GM21423 (cell line): Measurements from ENCODE around the gene IWS1.

Experiments
- ATAC-seq: cut with Tn5 transposase; IDR thresholded peaks from one replicate; pipeline ENCODE4 v1.9.1; 2021; ENCODE audit warnings: mild to moderate bottlenecking, moderate library complexity; ENCODE audit not compliant: unreplicated experiment

Gene IWS1

GRCh38 chr2:127506510-127506909 lies 19.8 kb downstream of the IWS1 start:
- ATAC-seq, result no peak

DNA sequence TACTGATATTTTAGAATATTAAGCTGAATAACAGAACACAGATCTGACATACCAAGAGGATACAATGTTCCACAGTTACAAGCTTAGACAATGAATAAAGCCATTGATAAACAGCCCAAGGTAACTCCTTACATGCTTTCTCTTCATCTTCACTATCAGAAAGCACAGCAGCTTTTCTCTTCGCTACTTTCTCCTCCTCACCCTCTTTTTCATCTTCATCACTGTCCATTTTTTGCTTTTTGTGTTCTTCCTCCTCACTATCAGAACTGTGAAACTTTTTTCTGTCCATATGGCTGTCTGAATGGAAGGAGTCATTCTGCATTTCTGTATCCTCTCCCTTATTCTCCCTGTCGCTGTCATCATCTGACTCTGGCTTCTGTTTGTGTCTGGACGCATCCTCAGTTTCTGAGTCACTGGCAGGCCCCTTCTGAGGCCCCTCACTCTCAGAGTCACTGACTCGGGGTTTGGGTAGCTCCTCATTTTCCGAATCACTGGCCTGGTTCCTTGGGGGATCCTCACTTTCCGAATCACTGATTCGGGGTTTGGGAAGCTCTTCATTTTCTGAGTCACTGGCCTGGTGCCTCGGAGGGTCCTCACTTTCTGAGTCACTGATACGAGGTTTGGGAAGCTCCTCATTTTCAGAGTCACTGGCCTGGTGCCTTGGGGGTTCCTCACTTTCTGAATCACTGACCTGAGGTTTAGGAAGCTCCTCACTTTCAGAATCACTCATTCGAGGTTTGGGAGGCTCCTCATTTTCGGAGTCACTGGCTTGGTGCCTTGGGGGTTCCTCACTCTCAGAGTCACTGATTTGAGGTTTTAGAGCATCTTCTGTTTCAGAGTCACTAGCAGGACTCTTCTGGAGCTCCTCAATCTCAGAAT lies 21.5 kb downstream of the IWS1 start:
- ATAC-seq, result no peak

DNA sequence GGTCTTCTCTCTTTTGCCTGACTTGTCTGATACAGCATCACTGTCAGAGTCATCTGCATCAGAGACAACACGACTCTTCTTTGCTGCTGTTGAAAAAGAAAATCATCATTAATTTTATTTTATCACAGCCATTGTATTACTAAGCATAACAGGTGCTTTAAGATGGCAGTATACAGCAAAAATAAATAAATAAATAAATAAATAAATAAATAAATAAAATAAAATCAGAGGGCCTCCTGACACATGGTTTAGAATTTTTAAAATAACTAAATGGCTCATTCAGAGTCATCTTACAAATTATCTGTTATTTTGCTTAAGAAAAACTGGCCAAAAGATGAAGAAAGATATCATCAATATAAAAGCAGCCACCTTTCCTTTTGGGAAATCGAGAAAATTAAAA lies 22.8 kb downstream of the IWS1 start:
- ATAC-seq, result no peak

DNA sequence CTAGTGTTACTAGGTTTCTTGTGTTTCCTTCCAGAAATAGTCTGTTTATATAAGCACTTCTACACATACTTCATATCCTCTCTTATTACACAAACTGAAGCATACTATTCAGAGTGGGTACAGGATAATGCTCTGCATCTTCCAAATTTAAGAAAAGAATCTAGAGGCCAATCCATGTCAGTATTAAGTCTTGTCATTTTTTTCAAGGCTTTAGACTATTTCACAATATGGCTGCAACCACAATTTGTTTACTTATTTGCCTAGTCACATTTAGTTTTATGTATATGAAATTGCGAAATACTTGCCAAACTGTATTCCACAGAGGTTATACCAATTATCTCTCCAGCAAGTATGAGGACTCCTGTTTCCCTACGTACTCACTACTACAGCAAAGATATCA lies 27.9 kb downstream of the IWS1 start:
- no peak for ATAC-seq

- ATAC-seq, result no peak
These were observed 36.0 kb downstream of the IWS1 start for GRCh38 chr2:127490283-127490682.

- ATAC-seq, result no peak
These were observed 39.8 kb downstream of the IWS1 start for GRCh38 chr2:127486247-127487058.

DNA sequence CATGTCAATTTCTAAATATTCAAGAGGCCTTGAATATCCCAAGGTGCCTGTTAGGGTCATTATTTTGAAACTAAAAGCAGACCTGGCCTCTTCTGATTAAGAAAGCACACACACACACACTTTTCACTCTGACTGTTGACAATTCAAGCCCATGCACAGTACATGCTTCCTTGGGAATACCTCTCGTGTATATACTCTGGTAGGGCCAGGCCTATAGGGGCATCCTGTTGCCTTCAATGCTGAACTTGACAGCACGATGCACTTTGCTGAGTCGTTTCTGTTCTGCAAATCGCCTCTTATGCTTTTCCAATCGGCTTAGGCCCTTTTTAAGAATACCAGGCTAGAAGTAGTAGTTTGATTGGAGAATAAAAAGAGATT lies 40.6 kb downstream of the IWS1 start:
- ATAC-seq, result no peak

DNA sequence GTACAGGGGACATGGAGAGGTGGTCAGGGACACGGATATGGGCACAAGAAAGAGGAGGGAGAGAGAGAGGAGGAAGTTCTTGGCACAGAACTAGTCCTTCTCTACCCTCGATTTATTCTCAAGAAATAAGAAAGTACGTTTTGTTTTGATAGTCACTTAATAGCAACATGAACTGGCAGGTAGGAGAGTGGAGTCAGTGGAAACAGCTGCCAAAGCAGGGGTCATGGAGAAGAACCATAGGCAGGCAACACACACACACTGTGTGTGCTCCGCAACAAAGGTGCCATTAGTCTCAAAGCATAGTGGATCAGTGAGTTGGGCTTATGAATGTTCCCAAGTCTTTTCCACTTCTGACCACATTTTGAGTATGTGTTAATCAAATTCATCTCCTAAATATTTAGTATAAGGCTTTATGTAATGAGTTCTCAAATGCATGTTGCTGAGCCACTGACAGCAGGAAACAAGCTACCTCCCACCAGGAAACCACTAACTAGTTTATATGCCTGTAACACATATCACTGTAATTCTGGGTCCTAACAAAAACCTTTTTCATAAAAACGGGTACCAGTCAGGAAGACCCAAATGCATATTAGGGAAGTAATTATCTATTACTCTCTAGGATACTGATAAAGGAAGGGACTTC lies 41.1 kb downstream of the IWS1 start:
- no peak for ATAC-seq

DNA sequence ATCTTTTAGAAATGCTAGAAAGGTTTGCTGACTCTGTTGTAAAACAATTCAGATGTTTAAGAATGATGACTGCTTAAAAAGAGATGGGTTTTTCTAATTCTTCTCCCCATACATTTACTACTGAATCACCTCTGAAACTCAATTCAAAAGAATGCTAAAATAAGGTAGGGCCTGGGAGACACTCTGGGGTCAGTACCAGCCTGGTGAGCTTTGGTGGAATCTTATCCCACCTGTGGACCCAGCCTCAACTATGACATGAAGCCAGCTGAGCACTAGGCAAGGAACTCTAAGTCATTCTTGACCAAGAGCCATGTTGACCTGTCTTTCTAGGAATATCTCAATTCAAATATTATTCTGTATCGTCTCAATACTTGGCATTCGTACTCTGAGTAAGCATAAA lies 44.3 kb downstream of the IWS1 start:
- no peak for ATAC-seq

DNA sequence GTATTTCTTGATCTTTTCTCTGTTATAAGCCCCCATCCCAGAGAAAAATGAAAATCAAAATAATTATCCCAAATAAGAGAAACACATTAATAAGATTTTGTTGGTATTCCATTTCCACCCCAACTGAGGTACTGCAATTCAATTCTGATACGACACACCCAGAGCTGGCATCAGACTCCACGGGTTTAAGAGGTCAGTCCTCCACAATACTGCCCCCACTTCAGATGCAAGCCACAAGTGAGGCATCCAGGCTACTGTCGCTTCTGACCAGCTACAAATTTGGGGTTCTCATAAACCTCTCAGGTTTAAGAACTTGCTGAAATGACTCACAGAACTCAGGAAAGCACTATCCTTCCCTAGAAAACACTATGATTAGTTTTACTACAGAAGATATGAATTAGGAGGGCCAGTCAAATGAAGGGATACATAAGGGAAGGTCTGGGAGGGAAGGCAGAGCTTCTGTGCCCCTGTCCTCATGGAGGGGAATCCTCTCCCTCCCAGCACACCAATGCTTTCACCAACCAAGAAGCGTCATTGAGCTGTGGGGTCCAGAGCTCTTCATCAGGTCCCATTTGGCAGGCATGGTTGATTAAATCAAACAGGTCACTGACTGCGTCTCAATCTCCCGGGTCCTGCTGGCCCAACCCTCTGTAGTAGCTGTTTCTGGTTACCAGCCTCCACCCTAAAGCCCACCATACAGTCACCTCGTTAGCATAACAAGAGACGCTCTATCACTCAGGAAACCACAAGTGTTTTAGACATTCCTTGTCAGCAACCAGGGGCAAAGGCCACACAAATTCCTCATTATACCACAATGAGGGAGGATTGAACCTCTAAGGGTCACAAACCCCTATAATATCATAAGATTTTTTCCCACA lies 46.2 kb downstream of the IWS1 start:
- no peak for ATAC-seq

DNA sequence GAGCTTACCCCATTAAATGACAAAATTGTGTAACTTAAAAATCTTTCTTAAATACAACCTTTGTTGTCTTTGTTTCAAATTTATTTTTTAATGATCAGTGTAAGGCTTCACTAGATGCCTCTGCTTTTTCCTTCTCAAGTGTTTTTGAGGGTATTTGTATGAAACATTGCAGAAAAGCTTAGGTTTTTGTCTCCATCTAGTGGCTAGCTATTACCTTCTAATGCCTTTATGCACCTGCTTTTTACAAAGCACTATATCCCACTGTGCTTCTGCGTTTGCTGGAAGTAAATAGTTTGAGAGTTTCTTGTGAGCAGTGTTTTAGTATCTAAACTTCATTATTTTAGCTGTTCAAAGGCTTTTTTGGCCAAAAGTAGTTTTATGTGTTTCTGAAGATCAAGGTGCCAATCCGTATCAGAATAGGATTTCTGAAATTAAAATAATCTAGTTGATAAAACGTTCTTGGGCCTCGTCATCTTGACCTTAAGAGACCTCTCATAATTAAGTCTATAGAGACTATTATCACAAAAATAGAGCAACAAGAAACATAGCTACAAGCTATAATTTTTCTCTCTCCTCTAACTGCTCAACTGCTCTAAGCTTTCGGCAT lies 47.0 kb downstream of the IWS1 start:
- no peak for ATAC-seq

DNA sequence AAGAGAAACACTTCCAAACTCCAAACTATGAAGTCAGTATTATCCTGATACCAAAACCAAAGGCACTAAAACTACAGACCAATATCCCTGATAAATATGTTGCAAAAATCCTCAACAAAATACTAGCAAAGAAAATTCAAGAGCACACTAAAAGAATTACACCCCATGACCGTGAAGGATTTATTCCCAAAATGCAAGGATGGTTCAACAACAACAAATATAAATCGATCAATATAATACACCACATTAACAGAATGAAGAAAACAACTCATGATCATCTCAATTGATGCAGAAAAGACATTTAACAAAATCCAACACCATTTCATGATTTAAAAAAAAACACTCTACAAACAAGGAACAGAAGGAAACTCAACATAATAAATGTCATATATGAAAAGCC lies 50.5 kb downstream of the IWS1 start:
- ATAC-seq, result no peak

DNA sequence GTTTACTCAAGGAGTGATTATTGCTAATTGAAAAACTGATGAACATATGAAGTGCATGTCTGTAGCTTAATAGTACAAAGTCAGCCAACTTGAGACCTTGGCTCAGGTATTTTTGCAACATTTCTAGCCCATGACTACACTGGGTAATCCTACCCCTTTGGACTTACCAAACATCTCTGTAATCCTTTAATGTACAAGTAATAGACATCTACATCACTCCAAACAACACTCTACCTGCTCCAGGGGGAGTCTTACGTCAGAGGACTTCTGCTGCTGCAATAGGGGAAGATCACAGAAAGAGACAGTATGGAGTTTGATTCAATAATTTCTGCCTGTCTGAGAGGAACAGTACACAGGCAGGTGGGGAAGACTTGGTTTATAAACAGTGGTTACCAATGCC lies 54.0 kb downstream of the IWS1 start:
- ATAC-seq, result no peak

DNA sequence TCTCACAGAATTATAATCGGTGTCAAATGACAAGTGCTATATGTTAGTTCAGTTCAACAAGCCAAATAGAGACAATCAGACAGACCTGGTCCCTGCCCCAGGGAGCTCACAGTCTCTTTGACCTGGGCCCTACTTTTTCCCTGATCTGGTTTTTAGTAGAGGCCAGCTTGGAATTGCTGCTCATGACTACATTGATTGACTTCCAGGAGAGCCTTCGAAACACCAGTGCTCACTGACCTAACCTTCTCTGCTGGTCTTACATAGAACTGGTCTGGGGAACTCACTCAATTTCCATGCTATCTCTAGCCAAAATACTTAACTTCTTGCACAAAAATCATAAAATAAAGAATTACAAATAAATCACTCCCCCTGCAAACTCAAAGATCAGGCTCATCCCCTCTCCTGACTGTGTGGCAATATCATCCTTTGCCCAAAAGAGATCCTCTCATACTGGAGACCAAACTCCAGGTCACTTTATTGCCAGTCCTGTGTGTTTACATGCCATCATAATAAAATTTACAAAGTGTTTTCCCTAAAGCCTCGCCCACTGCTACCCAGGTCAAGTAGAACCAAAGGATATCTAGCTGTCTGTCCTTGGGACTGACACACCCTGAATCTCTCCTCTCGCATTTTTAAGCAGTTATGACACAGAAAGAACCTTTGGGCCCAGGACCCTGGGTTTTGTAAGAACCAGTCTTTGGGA lies 54.9 kb downstream of the IWS1 start:
- no peak for ATAC-seq

GRCh38 chr2:127469974-127470373 lies 56.3 kb downstream of the IWS1 start:
- ATAC-seq, result no peak

DNA sequence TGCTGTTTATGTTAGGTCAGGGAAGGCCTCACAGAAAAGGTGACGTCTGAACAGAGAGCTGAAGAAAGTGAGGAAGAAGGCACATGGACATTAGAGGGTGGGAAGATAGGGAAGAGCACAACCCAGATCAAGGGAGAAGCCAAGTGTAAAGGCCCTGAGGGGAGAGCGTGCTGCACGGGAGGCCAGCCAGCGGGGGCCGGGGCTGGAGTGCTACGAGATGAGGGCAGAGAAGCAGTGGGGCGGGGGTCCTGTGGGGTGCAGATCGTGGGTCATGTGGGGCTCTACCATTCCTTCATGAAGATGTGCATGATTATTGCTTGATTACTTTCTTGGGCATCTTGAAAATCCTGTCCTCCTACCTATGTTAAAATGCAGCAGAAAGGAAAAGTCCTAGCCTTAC lies 57.2 kb downstream of the IWS1 start:
- no peak for ATAC-seq

DNA sequence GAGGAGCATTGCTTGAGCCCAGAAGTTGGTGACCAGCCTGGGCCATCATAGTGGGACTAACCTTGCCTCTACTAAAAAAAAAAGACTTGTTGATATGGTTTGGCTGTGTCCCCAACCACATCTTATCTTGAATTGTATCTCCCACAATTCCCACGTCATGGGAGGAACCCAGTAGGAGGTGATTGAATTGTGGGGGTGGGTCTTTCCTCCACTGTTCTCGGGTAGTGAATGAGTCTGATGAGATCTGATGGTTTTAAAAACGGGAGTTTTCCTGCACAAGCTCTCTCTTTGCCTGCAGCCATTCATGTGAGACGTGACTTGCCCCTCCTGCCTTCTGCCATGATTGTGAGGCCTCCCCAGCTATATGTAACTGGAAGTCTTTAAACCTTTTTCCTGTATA lies 61.0 kb downstream of the IWS1 start:
- ATAC-seq, result no peak

- ATAC-seq, result no peak
These were observed 61.6 kb downstream of the IWS1 start for GRCh38 chr2:127464470-127465257.
